GM21526 (cell line): ENCODE measurements around the gene BCL2L15.

Experiments
- ATAC-seq: cut with Tn5 transposase; IDR thresholded peaks from one replicate; pipeline ENCODE4 v1.9.1; 2021; ENCODE audit warnings: moderate library complexity; ENCODE audit not compliant: unreplicated experiment, low FRiP score

The BCL2L15 gene

DNA sequence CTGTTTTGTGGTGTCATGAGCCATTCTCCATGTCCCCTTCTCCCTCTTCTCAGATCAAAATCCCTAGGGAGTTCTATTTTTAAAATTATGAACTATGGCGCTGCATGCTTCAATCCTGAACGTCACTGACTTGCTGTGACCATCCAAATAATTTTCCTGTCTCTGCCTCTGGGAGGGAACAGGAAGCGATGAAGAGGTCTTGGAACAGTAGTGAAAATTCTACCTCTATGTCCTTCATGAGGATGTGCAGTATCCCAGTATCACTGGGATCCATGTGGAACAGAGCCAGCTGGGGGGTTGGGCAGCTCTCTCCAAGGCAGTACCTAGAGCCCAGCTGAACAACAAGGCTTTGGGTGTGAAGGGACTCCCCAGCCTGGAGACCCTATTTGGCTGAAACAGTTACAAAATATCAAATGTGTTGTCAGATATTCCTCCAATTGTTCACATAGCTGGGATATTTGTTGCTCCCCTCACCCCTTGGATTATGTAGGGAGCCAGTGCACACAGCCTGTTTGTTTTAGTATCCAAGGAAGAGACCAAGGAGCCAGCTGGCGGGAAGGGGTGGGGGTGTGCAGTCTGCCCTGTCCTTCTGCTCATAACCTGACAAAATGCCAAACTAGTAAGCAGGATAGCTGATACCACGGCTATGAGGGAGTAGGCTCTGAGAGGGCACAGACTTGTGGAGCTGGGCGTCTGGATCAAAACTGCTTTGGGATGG is 25.4 kb upstream of the BCL2L15 start:
- ATAC-seq = no peak

DNA sequence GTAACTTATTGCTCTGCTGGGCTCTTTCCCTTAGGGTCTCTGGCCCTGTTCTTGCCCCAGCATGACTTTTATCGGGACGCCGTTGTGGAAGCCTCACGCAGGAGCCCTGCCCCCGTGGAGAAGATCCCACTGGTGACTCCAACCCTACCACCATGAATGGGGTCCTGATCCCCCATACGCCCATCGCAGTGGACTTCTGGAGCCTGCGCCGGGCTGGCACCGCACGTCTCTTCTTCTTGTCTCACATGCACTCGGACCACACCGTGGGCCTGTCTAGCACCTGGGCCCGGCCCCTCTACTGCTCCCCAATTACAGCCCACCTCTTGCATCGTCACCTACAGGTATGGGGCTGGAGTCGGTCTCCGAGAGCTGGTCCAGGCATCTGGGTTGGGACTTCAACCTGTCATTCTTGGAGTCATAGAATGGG is 18.1 kb upstream of the BCL2L15 start:
- peak; percentile 11 for ATAC-seq

DNA sequence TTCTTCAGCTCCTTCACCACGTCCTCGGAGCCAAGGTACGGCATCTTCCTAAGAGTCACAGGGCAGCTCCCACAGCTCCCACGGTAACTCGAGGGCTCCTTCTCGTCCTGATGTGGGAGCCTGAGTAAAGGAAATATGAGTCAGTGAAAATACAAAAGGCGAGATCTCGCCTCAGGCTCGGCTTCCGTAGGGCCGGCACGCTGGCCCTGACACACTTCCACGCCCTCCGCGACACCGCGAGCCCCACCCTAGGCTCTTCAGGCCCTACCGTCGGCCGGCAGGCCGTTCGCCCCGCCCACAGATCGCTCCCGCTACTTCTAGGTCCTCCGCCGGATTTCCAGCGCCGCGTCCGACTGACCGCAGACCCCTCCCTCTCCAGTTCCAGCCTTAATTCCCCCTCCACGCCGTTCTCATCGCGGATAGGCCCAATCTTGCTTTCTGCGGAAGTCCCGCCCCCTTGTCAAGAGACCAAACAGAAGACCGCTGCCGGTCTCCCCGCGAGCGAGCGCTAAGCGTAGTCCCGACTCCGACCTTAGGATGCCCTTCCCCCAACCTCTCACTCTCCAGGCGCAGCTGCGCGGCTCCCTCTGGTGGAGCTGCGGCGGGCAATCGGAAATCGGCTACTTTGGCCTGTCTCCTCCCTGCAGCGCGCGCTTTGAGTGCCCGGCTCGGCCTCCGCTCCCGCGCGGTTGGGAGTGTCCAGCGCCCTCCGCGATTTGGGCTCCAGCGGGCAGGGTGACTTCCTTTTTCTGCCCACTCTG is 17.5 kb upstream of the BCL2L15 start, which contains the start of the genes AP4B1 and DCLRE1B:
TSS of gene AP4B1 (minus strand) at position 126 of the 761 bp plus-strand sequence. CDS start at position 44, 82 bp downstream.
TSS of gene DCLRE1B (plus strand) at position 653 of the 761 bp plus-strand sequence. CDS start 261 bp downstream, outside the sequence.
- ATAC-seq = peak; percentile 87

DNA sequence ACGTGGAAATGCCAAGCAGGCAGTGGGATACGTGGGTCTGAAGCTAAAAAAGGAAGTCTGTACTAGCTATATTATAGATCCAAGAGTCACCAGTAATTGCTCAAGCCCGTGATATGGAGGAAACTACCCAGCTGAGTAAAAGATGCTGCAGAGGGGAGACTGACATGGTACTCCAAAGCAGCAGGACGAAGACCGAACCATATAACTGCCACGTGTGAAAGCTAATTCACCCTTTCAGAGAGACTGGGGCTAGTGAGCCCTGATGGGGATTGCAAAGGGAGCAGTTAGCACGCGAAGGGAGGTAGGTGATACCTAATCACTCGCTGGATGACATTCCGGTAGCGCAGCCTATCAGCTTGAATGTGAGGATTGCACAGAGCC is 16.9 kb upstream of the BCL2L15 start:
- ATAC-seq = peak; percentile 29

DNA sequence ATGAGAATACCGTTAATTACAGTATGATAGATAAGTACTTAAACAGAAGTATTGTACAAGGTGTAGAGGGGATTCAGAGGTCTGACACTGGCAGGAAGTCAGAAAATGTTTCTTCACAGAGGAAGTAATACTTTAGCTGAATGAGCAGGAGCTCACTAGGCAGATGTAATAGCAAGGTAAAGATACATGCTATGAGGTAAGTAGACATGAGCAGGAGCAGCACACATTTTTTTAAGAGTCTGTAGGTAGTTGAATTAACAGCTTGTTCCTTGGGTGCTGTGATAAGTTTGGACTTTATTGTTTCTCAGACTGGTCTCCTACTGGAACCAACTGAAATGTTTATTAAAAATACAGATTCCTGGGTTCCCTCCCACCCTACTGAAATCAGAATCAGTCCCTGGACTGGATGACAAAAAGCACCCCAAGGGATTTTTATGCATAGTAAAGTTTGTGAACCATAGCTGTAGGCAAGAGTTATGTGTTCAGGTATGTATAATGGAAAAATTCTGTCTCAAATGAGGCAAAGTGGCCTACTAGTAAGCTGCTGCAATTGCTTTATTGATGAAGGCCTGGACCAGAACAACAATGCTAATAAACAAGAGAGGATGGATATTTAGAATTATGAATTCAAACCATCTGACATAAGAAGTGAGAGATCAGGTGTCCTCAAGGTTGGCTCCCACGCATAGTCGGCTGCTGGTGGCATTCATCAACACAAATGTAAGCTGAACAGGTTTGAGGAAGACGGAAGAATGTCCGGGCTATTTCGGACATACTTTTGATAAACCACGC is 16.3 kb upstream of the BCL2L15 start:
- no peak for ATAC-seq

DNA sequence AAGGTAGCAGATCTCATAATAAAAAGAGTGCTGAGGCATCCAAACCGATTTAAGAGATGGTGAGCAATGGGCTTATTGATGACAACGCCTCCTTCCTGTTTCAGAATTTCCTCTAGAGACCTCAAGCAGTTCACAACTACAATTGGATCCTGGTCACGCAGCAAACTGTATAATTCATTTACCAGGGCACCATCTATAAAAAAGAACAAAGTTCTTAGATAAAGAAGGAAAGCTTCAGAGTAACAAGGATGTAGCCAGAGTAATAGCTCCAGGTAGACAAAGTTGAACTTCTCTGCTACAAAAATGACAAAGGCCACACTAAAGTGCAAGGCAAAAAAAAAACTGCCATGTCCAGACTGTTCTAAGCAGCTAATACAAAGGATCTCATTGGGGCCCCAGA is 13.8 kb upstream of the BCL2L15 start:
- ATAC-seq = no peak

DNA sequence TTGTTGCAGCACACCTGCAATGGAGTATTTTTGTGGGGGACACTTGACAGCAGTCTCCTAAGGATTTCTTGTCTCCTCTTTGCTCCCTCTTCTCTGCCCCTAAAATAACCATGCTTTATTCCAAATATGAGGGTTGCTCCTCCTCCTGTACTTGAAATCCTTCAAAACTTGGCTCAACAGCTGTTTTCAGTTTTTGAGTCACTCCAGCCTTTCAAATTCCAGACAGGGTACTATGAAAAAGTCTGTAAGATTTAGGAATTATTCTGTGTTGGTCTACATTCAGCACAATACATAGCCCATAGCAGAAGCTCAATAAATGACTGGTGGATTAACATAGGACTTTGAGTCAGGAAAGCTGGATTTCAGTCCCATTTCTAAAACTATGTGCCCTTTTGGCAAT is 11.7 kb upstream of the BCL2L15 start:
- no peak for ATAC-seq

DNA sequence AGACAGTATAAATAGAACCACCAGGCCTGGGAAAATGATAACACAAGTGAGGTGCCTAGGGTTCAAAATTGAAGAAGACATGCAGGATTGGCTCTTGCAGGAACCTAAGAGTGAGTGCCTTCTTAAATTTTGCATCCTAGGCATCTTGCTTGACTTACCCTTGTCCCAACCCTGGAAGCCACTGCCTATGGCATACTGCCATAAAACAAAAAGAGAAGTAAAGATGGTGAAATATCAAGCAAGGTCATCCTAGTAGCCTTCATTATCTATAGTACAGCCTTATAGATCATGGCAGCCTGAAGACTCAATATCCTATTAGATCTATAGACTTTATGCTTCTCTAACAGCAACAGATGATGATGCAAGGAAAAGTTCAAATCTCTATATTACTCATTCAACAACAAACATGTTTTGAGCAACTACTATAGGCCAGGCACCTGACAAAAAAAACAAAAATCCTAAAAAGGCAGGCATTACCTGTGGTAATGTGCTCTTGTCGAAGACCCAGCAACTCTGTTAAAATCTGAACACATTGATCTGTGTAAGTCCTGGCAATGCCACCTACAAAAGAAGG is 10.9 kb upstream of the BCL2L15 start:
- no peak for ATAC-seq

DNA sequence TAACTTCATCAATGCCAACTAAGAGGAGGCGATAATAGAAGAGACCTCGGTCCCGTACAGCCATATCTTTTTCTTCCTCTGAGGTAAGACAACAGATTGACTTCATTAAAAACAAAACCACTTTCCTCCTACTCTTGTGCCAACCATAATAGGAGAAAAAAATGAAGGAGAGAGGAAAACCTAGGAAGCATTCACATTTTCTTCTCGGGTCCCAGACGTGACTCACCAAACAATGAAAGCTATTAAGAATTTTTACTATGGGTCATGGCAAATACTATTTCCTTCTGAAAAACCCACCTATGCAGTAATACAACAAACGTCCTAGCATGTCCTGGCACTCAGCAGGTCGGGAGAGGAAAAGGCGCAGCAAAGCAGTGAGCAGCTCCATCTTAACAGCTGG is 8.6 kb upstream of the BCL2L15 start:
- no peak for ATAC-seq

DNA sequence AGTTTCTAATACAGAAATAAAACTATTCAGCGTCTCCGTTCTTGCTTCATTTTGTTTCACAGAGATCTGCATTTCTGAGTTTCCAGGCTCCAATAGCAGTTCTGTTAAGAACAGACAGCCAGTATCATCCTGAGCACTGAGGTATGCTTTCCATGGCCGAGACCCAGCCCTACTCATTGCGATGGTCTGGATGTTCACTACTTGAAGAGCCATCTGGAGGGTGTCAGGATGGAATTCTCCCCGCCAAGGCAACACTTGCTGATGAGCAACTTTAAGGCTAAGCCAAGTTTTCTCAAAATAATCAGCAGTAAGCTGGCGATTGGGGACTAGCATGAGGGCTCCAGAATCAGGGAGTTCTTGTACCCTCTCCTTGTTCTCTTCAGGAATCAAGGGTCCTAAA is 7.7 kb upstream of the BCL2L15 start:
- ATAC-seq = no peak

DNA sequence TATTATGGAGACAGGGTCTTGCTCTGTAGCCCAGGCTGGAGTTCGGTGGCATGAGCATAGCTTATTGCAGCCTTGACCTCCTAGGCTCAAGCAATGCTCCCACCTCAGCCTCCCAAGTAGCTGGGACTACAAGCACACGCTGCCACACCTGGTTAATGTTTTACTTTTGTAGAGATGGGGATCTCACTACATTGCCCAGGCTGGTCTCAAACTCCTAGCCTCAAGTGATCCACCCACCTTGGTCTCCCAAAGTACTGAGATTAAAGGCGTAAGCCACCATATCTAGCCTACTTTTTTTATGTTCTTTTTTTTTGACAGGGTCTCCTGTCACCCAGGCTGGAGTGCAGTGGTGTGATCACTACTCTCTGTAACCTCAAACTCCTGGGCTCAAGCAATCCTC is 5.9 kb upstream of the BCL2L15 start:
- ATAC-seq = no peak

DNA sequence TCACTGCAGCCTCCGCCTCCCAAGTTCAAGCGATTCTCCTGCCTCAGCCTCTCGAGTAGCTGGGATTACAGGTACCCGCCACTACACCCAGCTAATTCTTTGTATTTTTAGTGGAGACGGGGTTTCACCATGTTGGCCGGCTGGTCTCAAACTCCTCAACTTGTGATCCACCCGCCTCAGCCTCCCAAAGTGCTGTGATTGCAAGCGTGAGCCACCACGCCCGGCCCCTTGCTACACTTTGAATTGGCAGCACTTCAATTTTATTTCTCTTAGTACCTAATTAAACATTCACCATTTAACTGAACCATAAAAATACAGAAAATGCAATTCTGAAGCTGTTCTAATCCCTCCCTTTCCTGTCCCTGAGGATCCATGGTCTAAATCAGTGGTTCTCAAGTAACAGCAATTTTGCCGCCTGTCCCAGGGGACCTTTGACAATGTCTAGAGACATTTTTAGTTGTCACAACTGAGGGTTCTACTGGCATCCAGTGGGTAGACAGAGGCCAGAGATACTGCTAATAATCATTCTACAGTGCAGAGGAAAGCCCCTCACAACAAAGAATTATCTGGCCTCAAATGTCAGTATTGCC is 4.3 kb upstream of the BCL2L15 start:
- no peak for ATAC-seq

DNA sequence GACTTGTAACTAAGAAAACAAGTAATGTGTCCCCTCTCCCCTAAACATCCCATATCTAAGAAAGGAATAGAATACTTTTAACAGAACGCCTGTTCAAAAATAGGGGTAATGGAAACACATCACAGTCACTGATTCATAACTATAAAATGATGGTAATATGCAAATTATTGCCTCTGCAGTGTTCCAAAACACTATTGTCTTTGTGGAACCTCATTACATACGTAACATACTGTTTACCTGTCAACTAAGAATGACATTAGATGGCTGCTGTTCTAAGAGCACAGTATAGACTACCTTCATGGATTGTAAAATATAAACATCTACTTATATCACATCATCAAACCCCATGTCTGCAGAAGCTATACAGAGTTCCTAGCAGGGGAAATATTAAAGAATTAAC is 3.4 kb upstream of the BCL2L15 start:
- no peak for ATAC-seq

DNA sequence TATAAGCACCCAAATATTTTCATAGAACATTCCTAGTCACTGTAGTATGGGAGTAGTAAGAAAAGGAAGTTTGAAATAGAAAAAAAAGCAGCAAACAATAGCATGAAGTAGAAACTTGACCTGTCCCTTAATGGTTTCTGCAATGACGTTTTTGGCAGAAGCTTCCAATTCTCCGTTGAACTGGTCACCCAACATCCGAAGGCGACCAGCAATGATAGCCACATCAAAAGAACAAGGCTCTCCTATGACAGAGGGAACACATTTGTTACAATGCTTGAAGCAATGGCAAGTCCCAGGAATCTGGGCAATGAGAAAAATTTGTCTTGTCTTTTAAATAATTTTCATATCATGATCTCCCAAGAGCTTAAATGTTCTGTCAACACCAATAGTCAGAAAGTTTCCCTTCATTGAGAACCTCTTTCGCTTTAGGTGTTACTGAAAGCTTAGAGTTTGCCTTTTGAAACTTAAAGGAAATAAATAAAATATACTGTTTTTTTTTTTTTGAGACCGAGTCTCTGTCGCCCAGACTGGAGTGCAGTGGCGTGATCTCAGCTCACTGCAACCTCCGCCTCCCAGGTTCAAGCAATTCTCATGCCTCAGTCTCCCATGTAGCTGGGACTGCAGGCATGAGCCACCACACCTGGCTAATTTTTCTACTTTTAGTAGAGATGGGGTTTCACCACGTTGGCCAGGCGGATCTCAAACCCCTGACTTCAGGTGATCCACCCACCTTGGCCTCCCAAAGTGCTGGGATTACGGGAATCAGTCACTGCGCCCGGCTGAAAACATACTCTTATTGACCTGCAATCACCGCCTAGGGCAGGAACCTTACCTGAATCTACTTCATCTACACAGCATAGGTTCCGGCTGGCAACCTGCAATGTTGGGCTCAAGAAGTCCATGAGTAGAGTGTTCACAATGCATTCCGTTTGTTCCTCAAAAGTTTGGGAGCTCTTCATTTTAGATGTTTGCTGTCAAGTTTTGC is 672 bp downstream of the BCL2L15 start:
- ATAC-seq = no peak

DNA sequence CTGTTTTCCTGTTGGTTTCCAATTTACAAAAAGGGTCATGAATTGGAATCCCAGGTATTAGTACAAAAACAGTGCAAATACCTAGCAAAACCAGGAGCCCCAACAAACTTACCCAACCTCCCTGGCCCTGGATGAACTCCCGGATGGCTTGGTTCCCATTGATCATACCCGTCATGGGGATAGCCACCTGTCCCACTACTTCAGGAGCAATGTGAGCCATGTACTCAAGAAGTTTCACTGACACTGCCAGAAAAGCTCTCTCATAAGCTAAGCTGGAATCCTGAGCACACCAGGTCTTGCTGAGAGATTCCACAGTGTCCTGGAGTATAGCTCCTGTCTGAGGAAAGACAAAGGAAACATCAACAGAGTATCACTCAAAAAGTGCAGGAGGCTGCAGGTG is 5.7 kb downstream of the BCL2L15 start:
- no peak for ATAC-seq

DNA sequence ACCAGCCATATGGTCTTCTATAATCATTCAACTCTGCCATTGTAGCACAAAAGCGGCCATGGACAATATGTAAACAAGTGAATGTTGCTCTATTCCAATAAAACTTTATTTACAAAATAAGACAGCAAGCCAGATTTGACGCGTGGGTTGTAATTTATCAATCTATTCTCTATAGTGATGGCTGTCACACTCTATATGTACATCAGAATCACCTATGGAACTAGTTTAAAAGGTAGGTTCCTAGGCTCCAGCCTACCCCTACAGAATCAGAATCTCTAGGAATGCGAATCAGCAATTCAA is 7.7 kb downstream of the BCL2L15 start:
- ATAC-seq = no peak

DNA sequence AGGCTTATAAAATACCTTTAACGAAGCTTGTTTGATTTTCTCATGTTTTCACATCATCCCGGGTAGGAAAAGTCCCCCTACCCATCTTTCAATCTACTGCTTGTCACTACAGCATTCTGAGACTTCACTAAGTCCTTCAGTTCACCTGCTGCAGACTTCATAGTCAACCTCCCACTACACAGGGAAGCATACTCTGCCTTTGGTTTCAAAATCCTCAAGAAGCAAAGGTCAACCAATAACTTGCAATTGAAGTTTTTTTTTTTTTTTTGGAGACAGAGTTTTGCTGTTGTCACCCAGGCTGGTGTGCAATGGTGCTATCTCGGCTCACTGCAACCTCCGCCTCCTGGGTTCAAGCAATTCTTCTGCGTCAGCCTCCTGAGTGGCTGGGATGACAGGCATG is 11.2 kb downstream of the BCL2L15 start:
- ATAC-seq = no peak

DNA sequence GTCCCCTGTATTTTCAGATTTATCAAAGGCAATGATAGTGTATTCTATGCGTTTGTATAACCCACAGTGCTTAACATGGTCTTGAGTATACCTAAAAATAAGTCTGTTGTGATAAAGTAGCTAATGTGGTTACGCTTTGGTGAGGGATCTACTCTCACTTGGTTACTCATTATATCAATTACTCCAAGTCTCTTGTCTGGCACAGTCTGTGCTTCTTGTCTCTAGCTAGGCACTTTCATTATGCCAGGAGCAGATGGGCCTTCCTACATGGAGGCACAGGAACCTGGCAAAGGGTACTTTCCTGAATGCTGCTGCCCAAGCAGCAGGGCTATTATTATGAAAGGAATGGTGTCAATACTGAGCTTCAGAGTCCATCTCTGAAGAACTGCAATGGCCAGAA is 11.7 kb downstream of the BCL2L15 start:
- no peak for ATAC-seq
